Activated CD4-positive, alpha-beta T cell treated with anti-CD3 and anti-CD28 coated beads, Interleukin-2, amount 50 U/mL, for 48 hours (primary cell): ENCODE results near the gene WRAP73.

Experiments
- DNase-seq, 2 experiments: peaks; one replicate each; pipeline ENCODE4 v3.0.0-alpha.2; 2020

Gene WRAP73, protein sequence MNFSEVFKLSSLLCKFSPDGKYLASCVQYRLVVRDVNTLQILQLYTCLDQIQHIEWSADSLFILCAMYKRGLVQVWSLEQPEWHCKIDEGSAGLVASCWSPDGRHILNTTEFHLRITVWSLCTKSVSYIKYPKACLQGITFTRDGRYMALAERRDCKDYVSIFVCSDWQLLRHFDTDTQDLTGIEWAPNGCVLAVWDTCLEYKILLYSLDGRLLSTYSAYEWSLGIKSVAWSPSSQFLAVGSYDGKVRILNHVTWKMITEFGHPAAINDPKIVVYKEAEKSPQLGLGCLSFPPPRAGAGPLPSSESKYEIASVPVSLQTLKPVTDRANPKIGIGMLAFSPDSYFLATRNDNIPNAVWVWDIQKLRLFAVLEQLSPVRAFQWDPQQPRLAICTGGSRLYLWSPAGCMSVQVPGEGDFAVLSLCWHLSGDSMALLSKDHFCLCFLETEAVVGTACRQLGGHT

DNA sequence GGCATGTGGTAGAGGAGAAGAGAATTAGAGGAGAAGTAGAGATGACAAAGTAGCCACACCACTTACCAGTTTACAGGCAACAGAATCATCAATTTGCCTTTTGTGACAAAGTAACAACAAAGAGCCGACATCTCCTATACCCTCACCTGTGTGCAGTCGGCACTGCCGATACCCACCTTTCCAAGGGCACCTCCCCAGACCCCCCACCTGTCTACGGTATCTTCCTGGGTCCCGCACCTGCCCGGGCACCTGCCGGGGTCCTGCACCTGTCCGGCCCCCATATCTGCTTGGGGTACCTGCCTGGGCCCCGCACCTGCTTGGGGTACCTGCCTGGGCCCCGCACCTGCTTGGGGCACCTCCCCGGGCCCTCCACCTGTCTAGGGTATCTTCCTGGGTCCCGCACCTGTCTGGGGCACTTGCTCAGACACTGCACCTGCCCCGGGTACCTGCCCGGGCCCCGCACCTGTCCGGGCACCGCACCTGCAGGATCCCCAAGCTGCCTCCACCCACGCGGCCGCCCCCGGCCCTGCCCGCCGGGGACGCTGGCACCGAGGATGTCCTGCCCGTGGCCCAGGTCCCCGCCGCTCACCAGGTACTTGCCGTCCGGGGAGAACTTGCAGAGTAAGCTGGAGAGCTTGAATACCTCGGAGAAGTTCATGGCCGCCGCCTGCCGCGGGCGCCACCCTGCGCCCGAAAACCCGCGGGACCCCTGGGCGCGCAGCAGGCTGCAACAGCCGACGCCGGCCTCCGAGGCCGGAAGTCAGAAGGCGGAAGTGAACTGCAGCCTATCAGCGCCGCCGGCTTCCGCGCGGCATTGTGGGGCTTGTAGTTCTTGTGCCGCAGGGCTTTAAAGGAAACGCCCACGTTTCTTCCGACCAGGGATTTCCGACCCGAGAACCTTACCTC, at the start of gene WRAP73:
Gene WRAP73, minus strand, starts transcription at position 762 of the 906 bp plus-strand sequence. Its CDS starts 104 bp downstream, at position 658.
- DNase-seq: peak; percentile 89 to 91

DNA sequence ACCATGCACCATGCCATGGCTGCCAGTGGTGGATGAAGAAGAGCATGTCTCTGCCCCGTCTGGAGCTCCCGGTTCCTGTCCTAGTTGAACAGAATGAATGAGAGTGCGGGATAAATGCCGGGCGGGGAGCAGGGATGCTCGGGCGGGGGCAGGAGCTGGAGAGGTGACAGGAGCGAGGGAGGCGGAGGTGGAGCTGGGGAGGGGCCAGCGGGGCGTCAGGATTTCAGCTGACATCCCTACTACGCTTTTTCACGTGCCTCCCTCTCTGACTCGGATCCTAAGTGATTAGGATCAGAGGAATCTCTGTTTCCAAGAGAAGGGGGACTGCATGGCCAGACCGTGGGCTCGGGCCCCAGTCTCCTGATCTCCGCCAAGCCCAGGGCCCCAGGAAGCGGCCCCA, 49.7 kb upstream of the WRAP73 start:
- no peak for DNase-seq

DNA sequence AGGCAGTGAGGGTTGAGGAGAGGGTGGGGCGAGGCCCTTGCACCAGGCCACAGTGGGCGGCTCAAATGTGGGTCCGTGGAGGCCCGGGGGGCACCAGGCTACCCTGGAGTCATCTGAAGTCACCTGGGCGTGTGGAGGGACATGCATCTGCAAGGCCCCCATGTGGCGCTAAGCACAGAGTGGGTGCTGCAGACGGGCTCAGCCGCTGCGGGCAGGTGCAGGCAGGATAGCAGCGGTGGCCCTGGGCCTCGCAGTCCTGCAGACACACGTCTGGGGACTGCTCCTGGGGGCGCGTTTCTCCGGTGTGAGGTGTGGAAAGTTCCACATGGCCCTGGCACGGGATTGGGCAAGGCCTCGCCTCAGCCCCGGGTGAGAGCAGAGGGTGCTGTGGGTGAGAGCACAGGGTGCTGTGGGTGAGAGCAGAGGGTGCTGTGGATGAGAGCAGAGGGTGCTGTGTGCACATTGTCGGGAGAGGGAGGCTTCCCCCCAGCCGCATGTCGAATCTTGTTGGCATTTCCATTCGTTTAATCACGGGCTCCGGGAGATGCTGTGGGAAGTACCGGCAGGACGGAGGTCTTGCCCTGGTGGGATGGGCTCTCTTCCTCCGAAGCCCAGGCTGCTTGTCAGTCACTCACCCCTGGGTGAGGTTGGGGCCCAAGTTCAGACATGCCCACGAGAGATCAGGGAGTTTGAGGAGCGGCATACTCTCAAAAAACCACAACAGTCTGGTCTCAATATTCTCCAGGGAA, 48.9 kb upstream of the WRAP73 start:
- DNase-seq: no peak

DNA sequence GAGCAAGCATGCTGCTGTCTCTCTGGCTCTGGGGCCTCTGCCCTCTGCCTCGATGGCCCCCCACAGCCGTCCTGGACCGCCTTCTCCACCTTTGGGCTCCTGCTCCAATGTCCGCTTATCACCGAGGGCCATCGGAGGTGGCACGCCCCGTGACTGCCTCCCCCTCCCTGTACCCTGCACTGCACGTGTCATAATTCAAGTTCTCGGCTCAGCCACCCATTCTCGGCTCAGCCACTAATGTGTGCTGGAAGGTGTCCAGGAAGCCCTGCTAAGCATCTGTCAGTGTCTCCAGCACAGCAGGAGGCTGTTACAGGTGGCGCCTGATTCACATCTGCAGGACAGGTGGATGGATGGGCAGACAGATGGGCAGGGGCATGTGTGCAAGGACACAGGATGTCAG, 47.9 kb upstream of the WRAP73 start:
- DNase-seq: no peak

DNA sequence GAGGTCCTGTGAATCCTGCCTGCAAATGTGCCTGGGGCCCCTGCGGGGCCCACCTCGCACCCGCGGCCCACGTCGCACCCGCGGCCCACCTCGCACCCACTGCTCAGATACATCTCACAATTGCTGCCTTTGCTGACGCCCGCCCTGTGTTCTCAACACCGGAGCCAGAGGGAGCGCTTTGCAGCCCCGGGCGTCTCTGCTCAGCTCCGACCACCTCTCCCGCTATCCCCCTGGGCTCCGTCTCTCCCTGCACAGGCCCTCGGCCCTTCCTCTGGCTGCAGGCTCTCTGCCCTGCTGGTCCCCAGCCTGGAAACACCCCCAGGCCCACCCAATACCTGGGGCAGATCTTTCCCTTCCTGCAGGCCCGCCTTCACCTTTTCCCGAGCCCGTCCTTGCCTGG, 47.2 kb upstream of the WRAP73 start:
- no peak for DNase-seq

DNA sequence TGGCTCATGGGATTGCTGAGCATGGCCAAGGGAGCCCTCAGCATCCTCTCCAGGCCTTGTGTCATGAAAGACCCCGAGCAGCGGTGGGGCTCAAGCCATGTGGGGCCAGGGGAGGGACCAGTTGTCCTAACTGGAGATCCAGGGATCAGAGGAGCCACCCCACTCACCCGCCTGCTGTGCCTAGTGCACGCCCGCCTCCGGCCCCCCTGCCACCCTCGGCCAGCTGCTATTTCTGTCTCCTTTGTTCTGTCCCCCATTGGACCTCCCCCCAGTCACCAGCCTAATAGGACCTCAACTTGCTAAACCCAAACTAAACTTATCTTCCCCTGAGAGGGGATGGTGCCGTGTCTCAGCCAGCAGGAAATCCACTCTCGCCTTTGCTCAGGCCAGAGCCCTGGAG, 46.8 kb upstream of the WRAP73 start:
- DNase-seq: no peak

DNA sequence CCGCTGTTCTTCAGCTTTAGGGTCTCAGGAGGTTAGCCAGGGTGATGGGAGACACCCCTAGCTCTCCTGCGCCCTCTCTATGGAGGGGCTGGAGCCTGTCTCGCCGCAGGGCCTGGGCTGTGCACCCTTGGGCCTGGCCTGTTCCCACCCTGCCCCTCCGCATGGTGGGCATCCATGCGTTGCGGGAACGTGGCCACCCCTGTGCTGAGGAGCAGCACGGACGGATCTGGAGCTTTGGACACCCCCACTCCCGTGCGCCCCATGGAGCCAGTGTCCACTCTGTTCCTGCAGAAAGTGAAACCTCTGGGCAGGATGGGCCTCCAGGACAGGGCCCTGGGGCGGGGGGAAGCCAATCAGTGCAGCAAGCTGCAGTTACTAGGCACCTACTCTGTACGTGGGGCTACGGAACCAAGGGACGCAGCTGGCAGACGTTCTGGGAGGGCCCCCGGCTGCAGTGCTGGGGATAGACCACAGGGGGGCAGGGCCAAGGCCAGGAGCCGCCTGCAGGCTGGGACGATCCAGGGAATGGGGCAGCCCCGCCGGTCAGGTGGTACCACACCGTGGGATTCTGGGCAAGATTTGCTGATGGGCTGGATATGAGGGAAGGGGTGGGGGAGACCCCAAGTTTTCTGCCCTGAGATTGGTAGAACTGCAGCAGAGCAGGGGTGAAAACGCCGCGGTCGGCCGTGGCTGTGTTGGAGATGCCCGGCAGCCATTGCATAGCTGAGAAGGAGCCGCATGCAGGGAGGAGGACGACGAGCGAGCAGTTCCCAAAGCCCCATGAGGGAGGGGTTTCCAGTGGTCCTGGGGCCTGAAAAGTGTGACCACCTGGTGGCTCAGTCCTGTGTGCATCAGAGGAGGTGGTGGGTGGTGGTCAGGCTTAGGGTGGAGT, 45.7 kb upstream of the WRAP73 start:
- DNase-seq: peak; percentile 36 to 49

DNA sequence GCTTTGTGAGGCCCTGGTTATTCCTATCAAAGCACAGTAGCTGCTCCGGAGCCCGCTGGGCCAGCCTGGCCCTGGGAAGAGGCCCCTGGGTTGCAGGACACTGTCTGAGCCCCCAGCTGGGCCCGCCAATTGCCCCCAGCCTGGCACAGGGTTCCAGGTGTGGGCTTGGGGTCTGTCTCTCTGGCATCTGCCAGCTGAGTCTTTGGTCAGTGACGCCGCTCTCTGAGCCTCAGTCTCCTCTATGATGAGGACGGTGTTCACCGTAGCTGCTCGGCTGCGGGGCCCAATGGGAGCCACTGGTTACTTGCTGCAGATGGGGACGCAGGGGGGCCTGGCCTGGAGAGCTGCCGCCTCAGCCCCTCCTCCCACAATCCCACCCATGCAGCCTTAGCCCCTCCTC, 43.4 kb upstream of the WRAP73 start:
- DNase-seq: no peak

DNA sequence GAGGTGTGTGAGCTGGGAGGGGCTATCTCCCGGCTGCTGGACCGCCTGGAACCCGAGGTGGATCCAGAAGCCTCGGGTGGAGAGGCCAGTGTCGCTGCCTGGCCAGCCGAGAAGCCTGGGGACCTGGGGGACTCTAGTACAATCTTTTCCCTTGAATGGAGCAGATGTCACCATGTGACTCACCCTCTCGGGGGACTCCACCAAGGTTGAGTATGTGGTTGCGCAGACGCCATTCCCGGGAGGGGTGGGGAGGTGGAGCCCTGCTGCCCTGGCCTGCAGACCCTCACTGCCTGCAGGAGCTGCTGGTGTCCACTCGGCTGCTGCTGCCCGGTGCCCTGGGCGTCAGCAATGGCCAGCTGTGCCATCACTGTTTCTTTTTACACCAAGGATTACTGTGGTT, 42.7 kb upstream of the WRAP73 start:
- no peak for DNase-seq

DNA sequence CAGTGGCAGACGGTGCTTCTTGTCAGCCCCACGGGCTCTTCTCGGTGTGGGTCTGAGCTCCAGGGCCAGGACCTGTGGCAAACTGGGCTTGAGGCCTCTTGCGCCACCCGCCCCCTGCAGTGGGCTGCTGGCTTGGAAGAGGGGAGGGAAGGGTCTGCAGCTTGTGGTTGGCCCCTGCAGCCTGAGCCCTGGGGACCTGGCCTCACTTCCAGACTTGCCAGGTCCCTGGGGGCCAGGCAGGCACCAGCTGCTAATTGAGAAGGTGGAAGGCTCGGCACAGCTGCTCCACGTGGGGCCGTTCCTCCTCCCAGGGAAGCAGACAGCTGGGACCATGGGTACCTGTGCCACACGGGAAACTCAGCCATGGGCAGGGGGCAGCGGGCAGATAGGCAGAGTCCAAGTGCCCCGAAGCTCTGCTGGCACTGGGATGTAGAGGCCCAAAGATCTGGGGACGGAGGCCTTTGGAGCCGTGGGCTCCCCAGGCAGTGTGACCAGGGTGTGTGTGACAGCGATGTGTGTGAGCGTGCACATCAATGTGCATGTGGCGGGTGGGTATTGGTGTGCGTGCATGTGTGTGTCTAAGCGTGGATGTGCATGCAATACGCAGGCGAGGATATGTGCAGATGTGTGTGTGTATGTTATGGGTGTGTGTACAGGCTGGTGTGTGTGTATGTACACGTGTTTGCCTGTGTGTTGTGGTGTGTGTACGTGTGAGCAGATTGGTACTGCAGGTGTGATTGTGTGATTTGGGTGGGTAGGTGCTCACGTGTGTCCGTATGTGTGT, 41.7 kb upstream of the WRAP73 start:
- no peak for DNase-seq

DNA sequence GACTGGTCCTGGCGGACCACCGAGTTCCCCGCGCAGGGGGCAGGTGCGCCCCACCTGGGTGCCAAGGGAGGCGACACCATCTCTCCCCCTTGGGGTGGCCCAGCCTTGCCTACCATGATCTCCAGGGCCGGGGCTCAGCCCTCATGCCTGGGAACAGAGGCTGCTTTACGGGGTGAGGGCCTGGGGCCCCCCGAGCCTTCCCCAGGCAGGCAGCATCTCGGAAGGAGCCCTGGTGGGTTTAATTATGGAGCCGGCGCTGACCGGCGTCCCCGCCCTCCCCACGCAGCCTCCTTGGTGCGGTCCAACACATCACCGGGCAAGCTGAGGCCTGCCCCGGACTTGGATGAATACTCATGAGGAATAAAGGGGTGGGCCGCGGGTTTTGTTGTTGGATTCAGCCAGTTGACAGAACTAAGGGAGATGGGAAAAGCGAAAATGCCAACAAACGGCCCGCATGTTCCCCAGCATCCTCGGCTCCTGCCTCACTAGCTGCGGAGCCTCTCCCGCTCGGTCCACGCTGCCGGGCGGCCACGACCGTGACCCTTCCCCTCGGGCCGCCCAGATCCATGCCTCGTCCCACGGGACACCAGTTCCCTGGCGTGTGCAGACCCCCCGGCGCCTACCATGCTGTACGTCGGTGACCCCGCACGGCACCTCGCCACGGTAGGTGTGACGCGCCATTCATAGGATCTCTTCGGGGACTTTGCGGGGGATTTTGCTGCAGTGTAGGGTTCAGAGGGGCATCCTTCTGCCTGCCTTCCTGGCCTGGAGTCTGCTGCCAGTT, 40.6 kb upstream of the WRAP73 start:
- no peak for DNase-seq

DNA sequence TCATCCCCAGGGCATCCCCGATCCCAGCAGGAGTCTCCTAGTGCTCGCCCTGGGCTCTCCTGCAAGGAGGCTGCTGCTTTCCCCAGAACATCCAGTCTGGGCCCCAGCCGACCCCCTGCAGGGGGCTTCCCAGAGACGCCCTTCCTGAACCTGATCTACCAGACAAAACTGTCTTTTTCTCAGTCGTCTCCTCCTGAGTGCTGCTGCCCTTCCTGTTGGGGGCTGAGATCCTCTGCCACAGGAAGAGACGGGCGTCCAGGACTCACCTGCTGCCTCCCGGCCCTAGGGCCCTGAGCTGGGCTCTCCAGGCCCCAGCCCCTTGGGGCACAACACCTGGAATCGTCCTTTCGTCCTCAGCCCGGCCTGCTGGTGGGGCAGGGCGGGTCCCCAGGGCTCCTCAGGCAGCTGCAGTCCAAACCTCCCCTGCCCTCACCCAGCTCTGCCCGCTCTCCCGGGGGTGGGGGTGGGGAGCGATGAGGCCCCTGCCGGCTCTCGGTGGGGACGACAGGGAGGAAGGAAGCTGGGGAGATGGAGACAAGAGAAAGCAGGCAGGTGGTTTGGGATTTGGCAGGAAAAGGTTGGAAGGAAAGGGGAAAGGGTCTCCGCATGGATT, 39.3 kb upstream of the WRAP73 start:
- no peak for DNase-seq

DNA sequence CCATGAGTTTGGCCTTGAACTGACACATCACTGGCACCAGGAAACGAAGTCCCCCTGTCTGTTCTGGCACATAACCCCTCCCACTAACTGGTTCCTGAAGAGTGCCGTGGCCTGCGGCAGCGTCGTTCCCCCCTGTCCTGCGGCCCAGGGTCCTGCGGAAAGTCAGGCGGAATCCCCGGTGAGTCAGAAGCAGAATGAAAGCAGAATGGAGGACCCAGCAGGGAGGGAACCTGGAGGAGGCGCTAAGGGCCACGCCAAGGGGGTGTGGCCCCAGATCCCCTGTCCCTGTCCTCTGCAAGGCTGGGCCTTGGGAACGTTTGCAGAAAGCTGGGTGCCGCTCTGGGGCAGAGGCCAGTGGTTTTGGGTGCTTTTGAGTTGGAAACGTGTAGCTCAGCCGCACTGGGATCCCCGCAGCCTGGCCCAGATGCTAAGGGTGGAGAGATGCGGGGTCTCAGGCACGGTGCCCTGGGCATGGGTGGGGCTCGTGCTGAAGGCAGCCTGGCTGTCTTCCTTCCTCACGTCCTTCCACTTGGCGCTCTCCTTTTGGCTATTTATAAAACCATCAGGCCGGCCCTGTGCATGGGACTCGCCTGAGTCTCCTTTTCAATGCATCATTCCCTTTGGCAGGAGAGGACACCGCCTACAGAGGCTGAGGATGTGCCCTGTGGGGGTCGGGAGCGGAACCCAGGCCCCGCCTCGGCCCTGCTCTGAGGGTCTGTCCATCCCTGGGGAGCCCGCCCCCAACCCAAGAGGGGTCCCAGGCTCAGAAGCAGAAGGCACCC, 38.6 kb upstream of the WRAP73 start:
- peak in 1 of 2 experiments; percentile 16 for DNase-seq

DNA sequence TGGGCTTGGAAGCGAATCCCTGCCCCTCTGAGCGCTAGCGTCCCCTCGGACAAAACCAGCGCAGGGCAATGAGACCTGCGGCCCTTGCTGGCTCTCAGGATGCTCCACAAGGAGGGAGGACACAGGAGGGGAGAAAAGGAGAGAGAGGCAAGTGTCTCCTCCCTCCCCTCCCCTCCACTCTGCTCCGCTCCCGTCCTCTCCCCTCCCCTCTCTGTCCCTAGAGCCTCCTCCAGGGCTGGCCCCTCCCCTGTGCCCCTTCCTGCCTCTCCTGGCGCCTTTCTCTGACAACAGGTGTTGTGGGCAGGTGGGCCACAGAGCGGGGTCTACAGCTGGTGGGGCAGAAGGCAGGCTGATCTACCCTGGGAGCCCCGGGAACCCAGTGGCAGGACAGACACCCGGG, 37.6 kb upstream of the WRAP73 start:
- DNase-seq: no peak

DNA sequence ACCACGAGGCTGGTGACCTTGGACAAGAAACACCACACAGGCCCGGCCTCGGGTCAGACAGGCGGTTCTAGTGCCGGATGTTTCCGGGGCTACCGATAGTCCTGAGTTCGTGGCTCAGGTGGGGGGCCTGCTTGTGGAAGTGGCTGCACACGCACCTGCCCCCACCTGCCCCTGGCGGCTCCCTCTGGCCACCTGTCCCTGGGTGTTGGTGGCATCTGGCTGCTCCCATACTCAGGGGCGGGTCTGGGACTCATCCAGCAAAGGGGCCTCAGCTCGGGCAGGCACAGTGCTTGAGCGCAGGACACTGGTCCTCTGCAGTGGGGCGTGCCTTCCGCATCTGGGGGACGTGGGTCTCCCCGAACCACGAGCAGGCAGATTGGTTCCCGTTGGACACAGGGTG, 36.0 kb upstream of the WRAP73 start:
- no peak for DNase-seq

DNA sequence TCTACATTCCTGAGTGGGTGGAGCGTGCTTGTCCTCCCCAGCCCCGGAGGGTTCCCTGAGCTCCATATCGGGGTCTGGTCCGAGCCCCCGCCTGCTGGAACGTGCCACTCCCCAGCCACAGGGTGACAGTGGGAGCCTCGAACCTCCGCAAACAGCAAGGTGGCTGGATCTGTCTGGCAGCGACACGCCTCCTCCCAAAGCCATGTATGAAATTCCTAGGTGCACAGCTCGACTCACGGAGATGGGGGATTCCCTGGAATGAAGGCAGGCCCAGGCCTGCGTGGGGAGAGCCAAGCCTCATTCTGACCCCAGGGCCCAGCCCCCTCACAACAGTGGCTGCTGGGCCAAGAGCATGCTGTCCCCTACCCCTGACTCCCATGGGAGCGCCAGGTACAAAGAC, 35.3 kb upstream of the WRAP73 start:
- no peak for DNase-seq

DNA sequence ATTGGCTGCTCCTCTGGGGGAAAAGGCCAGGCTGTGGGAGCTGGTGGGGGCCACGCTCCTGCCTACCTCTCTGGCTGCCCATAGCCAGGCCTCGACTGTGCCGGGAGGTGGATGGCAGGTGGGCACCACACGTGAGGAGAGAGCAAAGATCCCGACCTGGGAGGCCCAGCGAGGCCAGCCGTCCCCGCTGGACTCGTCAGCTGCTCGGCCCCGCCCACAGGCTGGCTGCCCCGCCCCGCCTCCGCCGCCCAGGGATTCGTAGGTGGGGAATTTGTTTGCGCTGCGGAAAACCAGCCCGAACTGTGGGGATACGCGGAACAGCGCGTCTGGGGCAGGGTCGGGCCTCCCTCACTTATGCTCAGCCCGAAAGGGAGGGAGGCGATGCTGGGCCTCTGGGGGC, 34.1 kb upstream of the WRAP73 start:
- DNase-seq: peak; percentile 7 to 29

DNA sequence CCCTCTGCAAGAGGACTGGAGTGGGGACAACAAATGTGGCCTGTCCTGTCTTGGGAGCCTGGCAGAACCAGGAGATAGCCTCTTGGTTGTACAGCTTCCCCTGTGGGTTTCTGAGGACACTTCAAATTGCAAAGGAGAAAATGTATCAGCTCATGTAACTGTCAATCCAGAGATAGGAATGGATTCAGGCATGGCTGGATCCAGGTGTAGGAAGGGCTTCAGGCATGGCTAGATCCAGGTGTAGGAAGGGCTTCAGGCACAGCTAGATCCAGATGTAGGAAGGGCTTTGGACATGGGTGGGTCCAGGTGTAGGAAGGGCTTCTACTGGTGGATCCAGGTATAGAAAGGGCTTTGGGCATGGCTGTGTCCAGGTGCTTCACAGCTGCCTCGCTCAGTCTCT, 33.3 kb upstream of the WRAP73 start:
- no peak for DNase-seq
